Esophagus squamous epithelium (tissue), 4 donors: Measurements from ENCODE around the gene TRAPPC6A.

Experiments used
- CTCF ChIP-seq, 6 experiments: fragments of 450-650 bp in 4 of 6; fragments of 200-600 bp in 2 of 6; sonication (generic) in 2 of 6; IDR thresholded peaks; one replicate each; pipeline ENCODE4 v1.5.1; 2016 to 2019; ENCODE audit warnings: antibody characterized with exemption in 6 of 6, mild to moderate bottlenecking in 4 of 6, moderate library complexity in 4 of 6
- POLR2A ChIP-seq, 4 donors: fragments of 450-650 bp; IDR thresholded peaks; one replicate each; pipeline ENCODE4 v1.6.1; 2017; ENCODE audit warnings: antibody characterized with exemption in 4 of 4, mild to moderate bottlenecking in 4 of 4, moderate library complexity in 3 of 4

- TF ChIP-seq POLR2A (IDR thresholded peaks at IDR 0.05) (no peak), CTCF (IDR thresholded peaks at IDR 0.05) (no peak)
Measured at GRCh38 chr19:45147835-45148676, 30.0 kb downstream of the TRAPPC6A start.
